T-helper 22 cell (primary cell): ENCODE results near the gene DLL1.
"Not testable (repeated sequence)": the region's sequence is repeated elsewhere in the genome, so short reads cannot be mapped to it uniquely, and the experiment has no call there.

Experiments used
- DNase-seq: peaks from one replicate; pipeline ENCODE4 v3.0.0-alpha.2; 2020; ENCODE audit warnings: low read depth

Gene DLL1

DNA sequence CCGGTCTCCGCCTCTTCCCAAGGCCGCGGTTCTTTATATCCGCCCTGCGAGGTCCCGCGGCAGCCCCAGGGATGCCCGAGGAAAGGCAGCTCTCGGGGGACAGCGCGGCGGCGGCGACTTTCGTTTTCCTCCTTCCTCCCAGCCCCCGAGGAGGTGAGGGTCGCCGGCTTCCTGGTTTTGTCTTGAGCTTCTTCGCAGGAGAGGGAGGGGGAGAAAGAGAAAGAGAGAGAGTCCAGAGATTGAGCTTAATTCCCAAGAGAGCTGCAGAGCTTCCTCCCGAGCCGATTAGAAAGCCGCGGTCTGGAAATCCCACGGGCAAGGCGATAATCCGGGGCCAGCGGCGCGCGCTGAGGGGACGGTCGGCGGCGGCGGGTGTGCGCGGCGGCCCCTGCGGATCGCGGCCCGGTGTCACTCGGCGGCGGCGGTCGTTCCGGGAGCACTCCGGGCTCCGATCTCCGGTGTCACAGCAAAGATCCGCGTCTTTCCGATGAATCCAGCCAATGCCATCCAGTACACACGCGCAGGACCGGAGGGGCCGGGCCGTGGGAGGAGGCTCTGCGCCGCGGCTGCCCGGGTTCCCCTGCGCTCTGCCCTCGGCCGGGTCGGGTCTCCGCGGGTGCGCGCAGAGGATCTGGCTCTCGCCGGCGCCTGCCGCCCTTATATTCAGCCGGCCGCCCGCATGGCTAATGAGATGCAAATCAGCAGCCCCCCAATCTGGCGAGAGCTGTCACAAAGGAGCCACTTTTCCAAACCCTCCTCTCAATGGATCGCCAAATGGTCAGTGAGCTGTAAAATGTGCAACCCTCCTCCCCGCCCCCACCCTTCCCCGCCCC, at the start of gene DLL1:
Gene DLL1 (minus strand): TSS at position 783 of the 833 bp plus-strand sequence. CDS start 939 bp downstream, outside the sequence.
- DNase-seq, result no peak

- DNase-seq, result not testable (repeated sequence)
These were observed 44.3 kb upstream of the DLL1 start for GRCh38 chr6:170335199-170335598.

DNA sequence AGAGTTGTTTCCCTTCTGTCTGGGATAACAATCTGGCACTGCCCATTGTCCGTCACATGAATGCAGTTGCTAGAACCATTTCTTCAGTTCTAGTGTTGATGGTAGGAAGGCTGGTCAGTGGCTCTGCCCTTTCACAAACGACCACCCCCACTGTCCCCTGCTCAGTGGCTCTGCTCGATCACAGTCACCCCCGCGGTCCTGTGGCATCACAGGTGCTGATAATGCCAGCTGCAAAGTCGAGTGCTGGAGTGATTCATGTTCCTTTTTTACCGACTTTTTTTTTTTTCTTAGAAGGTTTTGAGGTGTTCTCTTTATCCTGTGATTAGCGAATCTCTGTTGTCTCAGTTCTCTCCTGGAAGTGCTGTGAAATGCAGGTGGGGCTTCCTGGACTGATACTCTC, 38.4 kb upstream of the DLL1 start:
- no peak for DNase-seq

- DNase-seq, result no peak
These were observed 26.8 kb upstream of the DLL1 start for GRCh38 chr6:170317718-170318117.

DNA sequence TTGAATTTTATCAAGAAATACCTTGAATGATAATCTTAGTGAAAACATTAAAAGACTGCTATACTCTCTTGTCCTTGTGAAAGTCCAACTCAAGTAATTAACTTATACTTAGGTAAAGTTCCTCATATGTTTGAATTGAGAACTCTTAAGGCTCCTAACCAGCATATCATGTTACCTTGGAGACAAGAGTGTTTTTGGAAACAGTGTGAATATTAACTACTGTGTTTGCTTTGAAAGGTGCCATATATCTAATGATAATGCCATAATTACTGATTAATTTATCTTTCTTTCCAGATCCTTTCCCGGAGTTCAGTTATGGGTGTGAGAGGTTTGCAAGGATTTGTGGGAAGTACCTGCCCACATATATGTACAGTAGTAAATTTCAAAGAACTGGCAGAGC, 26.2 kb upstream of the DLL1 start:
- no peak for DNase-seq

- no peak for DNase-seq
These were observed 25.2 kb upstream of the DLL1 start for GRCh38 chr6:170316071-170316470.

- DNase-seq, result no peak
These were observed 24.1 kb upstream of the DLL1 start for GRCh38 chr6:170314983-170315382.

DNA sequence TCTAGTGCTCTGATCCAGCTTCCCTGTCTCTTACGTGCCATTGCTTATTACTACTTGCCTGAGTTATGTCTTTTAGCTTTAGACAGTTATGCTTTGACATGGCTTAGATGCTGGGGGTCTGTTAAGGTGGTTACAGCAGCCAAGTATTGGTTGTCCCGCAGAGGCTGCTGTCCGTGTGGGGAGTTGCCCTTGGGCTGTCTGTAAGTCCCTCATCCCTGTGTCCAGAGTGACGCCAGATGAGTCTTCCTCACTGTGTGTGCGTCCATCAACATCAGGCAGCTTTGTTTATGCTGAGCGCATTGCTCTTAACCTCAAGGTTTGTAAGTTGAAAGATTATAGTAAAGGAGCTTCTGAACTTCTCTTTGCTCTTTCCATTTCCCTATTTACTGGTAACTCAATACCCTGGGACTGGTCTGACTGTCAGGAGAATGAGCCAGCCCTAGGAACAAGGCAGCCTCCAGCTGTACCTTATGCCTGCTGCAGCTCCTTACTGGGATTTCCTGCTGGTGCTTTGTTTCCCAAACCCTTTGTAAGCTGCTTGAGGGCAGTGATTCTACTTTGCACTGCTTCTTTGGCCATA, 22.9 kb upstream of the DLL1 start:
- DNase-seq, result no peak

DNA sequence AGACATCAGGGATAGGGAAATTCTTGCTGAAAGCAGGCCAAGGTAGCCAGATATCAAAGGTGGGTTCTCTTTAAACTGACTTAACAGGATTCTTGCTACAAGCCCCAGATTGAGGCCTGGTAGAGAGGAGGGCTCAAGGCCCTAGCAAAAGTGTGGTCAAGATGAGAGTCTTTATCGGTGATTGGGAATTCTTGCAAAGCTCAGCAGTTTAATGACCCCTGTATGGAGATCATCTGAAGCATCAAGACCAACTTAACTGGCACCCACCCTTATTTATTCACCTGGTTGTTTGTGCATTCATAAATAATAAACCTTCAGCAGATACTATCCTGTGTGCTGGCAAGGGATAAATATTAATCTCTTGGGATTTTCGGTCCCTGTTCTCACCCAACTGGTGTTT, 22.0 kb upstream of the DLL1 start:
- no peak for DNase-seq

DNA sequence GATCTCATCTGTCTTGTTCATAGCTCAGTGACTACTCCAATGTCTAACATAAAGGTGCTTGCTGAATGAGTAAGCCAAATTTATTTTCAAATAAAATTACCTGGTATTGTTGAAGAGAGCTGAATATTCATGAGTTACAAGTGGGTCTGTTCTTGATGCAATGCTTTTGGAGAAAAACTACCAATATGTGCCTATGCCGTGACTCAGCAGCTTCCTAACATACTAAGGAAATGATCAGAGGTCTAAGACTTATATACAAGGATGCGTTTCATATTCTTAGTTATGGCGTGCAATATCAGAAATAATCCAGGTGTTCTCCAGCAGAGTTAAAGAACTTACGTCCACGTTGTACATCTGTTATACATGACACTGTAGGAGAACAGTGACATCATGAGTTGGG, 20.8 kb upstream of the DLL1 start:
- no peak for DNase-seq

DNA sequence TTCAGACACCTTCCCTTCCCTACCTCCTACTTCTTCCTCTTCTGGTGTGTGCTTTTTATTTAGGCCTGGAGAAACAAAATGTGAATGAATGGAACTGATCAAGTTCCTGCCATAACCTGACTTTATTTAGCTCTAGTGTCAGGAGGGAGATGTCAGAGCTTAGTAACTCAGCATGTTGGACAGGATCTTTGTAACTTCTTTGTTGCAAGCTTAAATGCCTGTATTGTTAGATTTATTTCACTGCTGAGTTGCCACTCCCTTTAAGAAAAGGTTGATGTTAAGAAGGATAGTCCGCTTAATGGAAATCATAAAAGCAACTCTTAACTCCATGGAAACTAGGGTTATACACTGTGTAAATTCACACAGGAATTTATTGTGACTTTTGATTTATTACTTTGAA, 17.9 kb upstream of the DLL1 start:
- no peak for DNase-seq

DNA sequence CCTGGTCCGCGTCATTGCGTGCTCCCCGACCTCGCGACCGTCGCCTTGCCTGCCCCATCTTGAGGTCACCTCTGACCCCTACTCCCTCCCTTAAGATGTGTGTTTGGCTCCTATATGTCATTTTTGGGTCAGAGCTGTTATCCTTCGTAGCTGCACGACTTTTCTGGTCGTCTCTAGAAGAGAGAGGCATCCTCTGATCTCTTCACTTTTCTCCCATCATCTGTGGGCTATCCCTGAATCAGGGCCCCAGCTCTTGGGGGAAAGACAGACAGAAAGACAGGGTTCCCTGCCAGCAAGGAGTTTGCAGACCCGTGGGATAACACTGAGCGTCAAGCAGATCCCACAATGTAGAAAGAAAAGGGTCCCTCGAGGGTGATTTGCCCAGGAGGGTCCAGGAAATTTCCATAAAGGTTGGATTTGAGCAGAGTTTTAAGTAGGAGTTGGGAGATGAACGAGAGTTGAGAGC, 16.2 kb upstream of the DLL1 start:
- DNase-seq, result no peak

- peak; percentile 93 for DNase-seq
These were observed 15.6 kb upstream of the DLL1 start, which contains the start of gene FAM120B for GRCh38 chr6:170306324-170307079. TSS of gene FAM120B (plus strand) at chr6:170306758. CDS start at chr6:170317391, 10,633 bp downstream.

DNA sequence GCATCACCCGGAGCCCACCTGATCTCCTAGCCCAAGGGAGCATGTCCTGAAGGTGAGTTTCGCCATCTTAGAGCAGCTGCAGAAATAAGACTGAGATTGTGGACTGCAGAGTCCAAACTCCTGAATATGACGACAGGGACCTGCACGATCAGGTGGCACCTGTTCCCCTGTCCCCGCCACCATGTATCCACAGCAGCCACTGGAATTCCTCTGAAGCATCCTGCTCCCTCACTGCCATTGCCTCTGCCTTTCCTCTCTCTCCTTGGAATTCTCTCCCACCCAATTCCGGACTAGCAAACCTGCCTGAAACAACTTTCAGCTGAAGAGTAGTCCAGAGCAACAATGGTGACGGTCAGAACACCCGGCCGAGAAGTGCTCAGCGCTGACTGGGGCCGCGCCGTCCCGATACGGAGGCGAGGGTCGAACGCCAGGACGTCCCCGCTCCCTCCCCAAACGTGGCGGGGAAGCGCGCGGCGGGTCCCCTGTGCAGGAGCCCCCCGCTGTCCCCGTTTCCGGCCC, 15.0 kb upstream of the DLL1 start:
- no peak for DNase-seq

GRCh38 chr6:170301184-170301583, 10.3 kb upstream of the DLL1 start:
- no peak for DNase-seq

- DNase-seq, result no peak
These were observed 7.8 kb upstream of the DLL1 start for GRCh38 chr6:170298688-170299087.

DNA sequence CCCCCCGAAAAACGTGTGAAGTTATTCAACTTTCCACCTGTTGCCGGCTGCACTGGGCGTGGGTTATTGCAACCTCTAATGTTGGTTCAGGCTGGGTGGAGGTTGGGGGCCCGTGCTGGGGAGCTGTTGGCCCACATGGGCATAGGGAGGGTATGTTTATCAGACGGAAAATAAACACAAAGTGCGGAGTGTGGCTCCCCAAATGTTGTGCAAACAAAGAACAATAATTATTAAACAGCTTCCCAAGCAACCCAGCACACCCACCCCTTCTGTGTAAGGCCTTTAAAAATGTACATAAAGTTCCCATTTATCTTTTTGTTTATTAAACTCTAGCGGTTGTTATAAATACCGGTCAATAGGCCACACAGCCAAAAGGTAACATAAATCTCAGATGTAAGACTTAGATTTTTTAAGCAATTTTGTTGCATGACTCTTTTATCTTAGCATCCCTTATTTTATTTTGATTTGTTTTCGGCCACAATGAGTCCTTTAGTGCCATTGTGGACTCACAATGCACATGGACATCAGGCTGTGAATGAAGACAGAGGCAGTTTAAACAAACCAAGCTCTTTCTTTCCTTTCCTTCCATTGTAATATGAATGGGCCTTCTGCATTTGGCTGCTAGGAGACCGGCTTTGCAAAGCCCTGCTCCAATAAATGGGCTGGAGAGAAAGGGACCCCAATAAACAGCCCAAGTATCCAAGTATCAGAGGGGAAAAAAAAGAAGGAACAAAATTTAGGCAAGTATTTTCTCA, 6.9 kb upstream of the DLL1 start:
- DNase-seq, result no peak

DNA sequence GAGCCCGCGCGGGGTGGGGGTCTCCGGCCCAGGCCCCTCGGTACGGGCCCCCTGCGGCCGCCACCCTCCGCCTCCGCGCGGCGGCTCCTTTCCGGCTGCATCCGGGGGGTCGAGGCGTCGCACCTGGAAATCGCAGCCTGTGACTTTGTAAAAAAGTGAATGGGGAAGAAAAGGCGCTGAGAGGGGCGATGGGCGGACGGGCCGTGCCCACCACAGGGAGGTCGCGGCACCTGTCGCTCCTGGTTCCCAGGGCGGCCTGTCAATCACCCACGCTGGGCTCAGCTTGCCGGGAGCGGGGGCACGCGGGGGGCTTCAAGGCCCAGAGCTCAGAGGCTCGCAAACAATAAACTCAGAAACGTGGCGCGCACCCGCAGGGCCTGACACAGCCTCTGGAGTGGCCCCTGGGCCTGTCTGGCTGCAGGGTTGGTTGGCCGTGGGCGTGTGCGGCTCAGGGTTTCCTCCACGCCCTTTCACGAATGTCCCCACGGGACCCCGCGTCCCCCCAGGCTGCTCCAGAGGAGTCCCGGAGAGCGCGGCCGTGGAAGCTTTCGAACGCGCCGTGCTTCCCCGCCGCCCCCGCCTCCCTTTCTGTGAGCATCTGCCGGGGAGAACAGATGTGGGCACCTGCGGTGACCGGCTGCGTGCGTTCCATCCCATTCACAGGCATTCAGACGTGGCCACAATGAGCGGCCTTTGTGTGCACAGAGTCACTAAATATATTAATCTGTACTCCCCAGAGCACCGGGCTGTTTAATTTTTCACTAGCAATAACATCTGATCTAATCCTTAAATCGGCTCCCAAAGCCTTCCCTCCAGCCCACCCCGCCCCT, 6.1 kb upstream of the DLL1 start:
- no peak for DNase-seq

- DNase-seq, result no peak
These were observed 5.5 kb upstream of the DLL1 start for GRCh38 chr6:170296423-170296745.

DNA sequence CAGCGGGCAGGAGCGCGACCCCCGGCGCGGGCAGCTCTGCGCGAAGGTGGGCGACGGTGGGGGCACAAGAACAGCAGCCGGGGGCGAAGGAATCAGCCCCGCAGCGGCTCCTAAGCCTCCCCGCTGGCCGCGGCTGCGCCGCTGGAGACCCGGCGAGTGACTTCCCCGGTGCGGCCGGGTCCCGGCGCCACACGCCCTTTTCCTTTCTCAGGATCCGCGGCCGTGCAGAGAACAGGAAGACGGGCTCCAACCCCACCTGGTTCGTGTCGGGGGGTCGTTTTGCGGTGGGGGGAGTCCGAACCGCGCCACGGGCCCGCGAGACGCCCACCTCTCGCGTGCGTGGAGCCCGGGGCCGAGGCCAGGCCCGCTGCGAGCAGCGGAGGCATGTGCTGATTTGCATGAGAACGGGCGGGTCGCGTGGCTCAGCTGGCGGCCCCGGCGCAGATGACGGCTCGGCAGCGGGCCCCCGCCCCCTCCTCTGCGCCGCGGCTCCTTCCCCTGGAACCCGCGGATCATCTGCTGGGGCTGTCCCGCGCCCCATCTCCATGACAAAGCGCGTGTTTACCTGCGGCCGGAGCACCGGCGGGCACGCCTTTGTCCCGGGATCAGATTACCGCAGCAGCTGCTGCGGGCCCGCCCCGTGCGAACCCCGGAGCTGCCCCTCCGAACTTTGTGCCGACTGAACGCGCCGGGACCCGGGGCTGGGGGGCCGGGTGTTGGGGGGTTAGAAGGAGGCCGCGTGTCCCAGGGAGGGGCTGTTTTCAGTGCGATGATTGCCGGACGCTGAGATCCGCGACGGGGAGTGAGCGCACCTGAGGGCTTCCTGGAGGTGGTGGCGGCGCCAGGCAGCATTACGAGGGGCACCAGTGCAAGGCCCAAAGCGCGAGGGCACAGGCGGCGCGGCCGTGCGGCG, 4.9 kb upstream of the DLL1 start:
- no peak for DNase-seq
